GM12878 (cell line): ENCODE data around the gene NES. TPM values are rescaled to one million over a fixed set of nuclear protein-coding genes. Genes with fewer than 3 reads are reported as not detected.

Source experiments
- ATAC-seq: fragments of 200-7000 bp; cut with Tn5 transposase; 3 replicates; pipeline ENCODE4 v1.9.1; 2020; ENCODE audit warnings: mild to moderate bottlenecking, moderate library complexity
- BruUV-seq: library from RNA; stranded (reverse); fragments of 400-500 nt; replicated peaks from 2 replicates; lab custom pipeline; 2021; lab: Mats Ljungman, UMichigan
- CTCF ChIA-PET: fragments of 300-600 bp; sonication (Branson Sonifier 250); formaldehyde crosslinking; extraction: SDS; loops from one replicate; lab custom pipeline; 2021; ENCODE audit warnings: inconsistent platforms; lab: Yijun Ruan, JAX
- POLR2A ChIA-PET: fragments of 350-600 bp; formaldehyde crosslinking; extraction: SDS; loops from one replicate; lab custom pipeline; 2021; ENCODE audit warnings: inconsistent platforms; lab: Charles Lee
- RAD21 ChIA-PET: fragments of 300-600 bp; sonication (Branson Sonifier 250); formaldehyde crosslinking; loops from one replicate; lab custom pipeline; 2023; ENCODE audit warnings: antibody characterized with exemption; ENCODE audit not compliant: unreplicated experiment; lab: Charles Lee
- SMC1A ChIA-PET: fragments of 300-600 bp; sonication (Branson Sonifier 250); formaldehyde crosslinking; loops from one replicate; lab custom pipeline; 2023; ENCODE audit not compliant: unreplicated experiment, uncharacterized antibody; lab: Charles Lee
- DNase-seq: peaks from one replicate; pipeline ENCODE4 v3.0.0-alpha.2; 2011; ENCODE audit warnings: low read depth, low spot score
- FAIRE-seq: peaks from 3 replicates; lab custom pipeline; 2011; peaks lifted over from hg19 to GRCh38; lab: Jason Lieb, UNC
- H2AFZ ChIP-seq: 2 replicates; pipeline ENCODE4 v1.6.0; 2011; ENCODE audit warnings: low read depth, low read length, control low read depth; ENCODE audit not compliant: control insufficient read depth
- H3K27ac ChIP-seq: 2 replicates; pipeline ENCODE4 v1.5.1; 2011; ENCODE audit warnings: control low read depth; ENCODE audit not compliant: control insufficient read depth, insufficient read depth
- H3K27me3 ChIP-seq, 2 experiments: replicated peaks in 1 of 2; 2 replicates each; pipeline versions ENCODE4 v1.6.0 to v1.6.1; 2011; ENCODE audit warnings: low read length in 1 of 2; ENCODE audit not compliant: control insufficient read depth in 2 of 2, insufficient read depth in 2 of 2
- H3K36me3 ChIP-seq, 2 experiments: 2 replicates each; pipeline ENCODE4 v1.5.1; 2011; ENCODE audit warnings: low read length in 1 of 2; ENCODE audit not compliant: control insufficient read depth in 2 of 2, insufficient read depth in 2 of 2
- H3K4me1 ChIP-seq: 2 replicates; pipeline ENCODE4 v1.6.1; 2011; ENCODE audit warnings: mild to moderate bottlenecking, low read length, moderate library complexity, mixed read lengths; ENCODE audit not compliant: control insufficient read depth, insufficient read depth
- H3K4me2 ChIP-seq: 2 replicates; pipeline ENCODE4 v1.6.0; 2011; ENCODE audit warnings: control low read depth; ENCODE audit not compliant: control insufficient read depth, insufficient read depth
- H3K4me3 ChIP-seq: fragments of 200-600 bp; sonication (generic); 2 replicates; pipeline ENCODE4 v1.5.1; 2016
- H3K79me2 ChIP-seq: 2 replicates; pipeline ENCODE4 v1.6.0; 2011; ENCODE audit warnings: low read length; ENCODE audit not compliant: control insufficient read depth, insufficient read depth
- H3K9ac ChIP-seq: 2 replicates; pipeline ENCODE4 v1.8.0; 2011; ENCODE audit warnings: low read length, control low read depth, mixed read lengths; ENCODE audit not compliant: control insufficient read depth, insufficient read depth
- H3K9me3 ChIP-seq: replicated peaks from 3 replicates; pipeline ENCODE4 v1.5.1; 2011; ENCODE audit warnings: mild to moderate bottlenecking, low read length; ENCODE audit not compliant: control insufficient read depth, insufficient read depth
- H4K20me1 ChIP-seq: 2 replicates; pipeline ENCODE4 v1.6.0; 2011; ENCODE audit not compliant: control insufficient read depth, insufficient read depth
- ATF7 ChIP-seq: fragments of 450-650 bp; IDR thresholded peaks from 2 replicates; pipeline ENCODE4 v1.6.1; 2016; ENCODE audit warnings: low read depth, mild to moderate bottlenecking
- BCL3 ChIP-seq: IDR thresholded peaks from 2 replicates; pipeline ENCODE4 v1.6.1; 2011; ENCODE audit warnings: borderline replicate concordance, low read depth, mild to moderate bottlenecking, moderate library complexity, low read length; ENCODE audit not compliant: insufficient read depth, poor library complexity, severe bottlenecking
- CBX5 ChIP-seq: sonication (generic); IDR thresholded peaks from 2 replicates; pipeline ENCODE4 v1.6.1; 2016; ENCODE audit warnings: low read depth, moderate library complexity, mild to moderate bottlenecking, inconsistent platforms
- CEBPB ChIP-seq, 2 experiments: fragments of 150-350 bp in 1 of 2; IDR thresholded peaks; 2 replicates each; pipeline ENCODE4 v1.6.1; 2012 to 2014; ENCODE audit warnings: low read depth in 2 of 2, low read length in 2 of 2, borderline replicate concordance in 1 of 2, inconsistent platforms in 1 of 2
- CTCF ChIP-seq, 3 experiments: IDR thresholded peaks in 2 of 3; conservative IDR thresholded peaks in 1 of 3; 2 replicates each; pipeline ENCODE4 v1.5.1; 2011; ENCODE audit warnings: low read depth in 3 of 3, low read length in 3 of 3, mild to moderate bottlenecking in 3 of 3, control low read depth in 2 of 3, moderate library complexity in 2 of 3, inconsistent platforms in 1 of 3, mixed read lengths in 1 of 3; ENCODE audit not compliant: control insufficient read depth in 2 of 3, insufficient read depth in 1 of 3; ENCODE audit errors: extremely low read depth in 1 of 3
- EED ChIP-seq: sonication (generic); IDR thresholded peaks from 2 replicates; pipeline ENCODE4 v1.6.1; 2016; ENCODE audit warnings: antibody characterized with exemption, low read depth
- EGR1 ChIP-seq, 2 experiments: IDR thresholded peaks; 1 replicate in 1 of 2; 2 replicates in 1 of 2; pipeline ENCODE4 v1.6.1; 2011 to 2012; ENCODE audit warnings: low read depth in 2 of 2, low read length in 2 of 2, borderline replicate concordance in 1 of 2, mild to moderate bottlenecking in 1 of 2, moderate library complexity in 1 of 2
- JUNB ChIP-seq: IDR thresholded peaks from 2 replicates; pipeline ENCODE4 v1.6.1; 2016; ENCODE audit warnings: antibody characterized with exemption, mild to moderate bottlenecking
- SMAD1 ChIP-seq: fragments of 450-650 bp; IDR thresholded peaks from 2 replicates; pipeline ENCODE4 v1.6.1; 2018; ENCODE audit warnings: mild to moderate bottlenecking, low read depth; ENCODE audit not compliant: partially characterized antibody
- TARDBP ChIP-seq: IDR thresholded peaks from 2 replicates; pipeline ENCODE4 v1.6.1; 2016; ENCODE audit warnings: borderline replicate concordance
- WGBS: methylation state at CpG from one replicate; pipeline ENCODE4 v1.1.6; 2016; ENCODE audit warnings: low lambda C conversion rate; ENCODE audit not compliant: insufficient replicate concordance, insufficient coverage; ENCODE audit errors: missing lambda C conversion rate; 5-methylcytosine and 5-hydroxymethylcytosine counted together
- in situ Hi-C: fragments of 300-500 bp; cut with MboI; formaldehyde crosslinking; loops from 9 replicates; pipeline ENCODE4 v1.14.3; 2018; ENCODE audit warnings: mixed read lengths
- intact Hi-C: fragments of 100-400 bp; cut with micrococcal nuclease; formaldehyde crosslinking; loops from one replicate; pipeline ENCODE4 v1.14.2; 2022; ENCODE audit not compliant: unreplicated experiment
- polyA plus RNA-seq, 11 experiments: library from polyadenylated mRNA; depleted of rRNA in 4 of 11; unstranded in 6 of 11; stranded (reverse) in 5 of 11; fragments of >200 nt; fragmentation: Nextera tagmentation in 4 of 11; fragmentation: Illumina TruSeq in 1 of 11; extraction: Ambion mirVana in 4 of 11; extraction: Trizol in 1 of 11; gene quantifications; 1 replicate in 1 of 11; 2 replicates in 10 of 11; pipeline versions ENCODE4 v1.2.1 to v1.2.3, GENCODE V29; 2011 to 2016; ENCODE audit warnings: inconsistent platforms in 2 of 11, missing spikeins in 2 of 11, low read depth in 1 of 11
- total RNA-seq, 4 experiments: library from RNA; depleted of rRNA in 3 of 4; stranded (reverse); fragments of >200 nt in 3 of 4; fragmentation: Illumina TruSeq in 1 of 4; extraction: Trizol in 1 of 4; gene quantifications; 2 replicates each; pipeline versions ENCODE4 v1.2.1 to v1.2.3, GENCODE V29; 2013 to 2021

Gene NES
- total and polyA plus RNA-seq, 10 of the 15 experiments (the other 5 are each of a cell fraction or from before 2014, with no cell fraction given), result under 0.01 to 0.15 (median 0.02) TPM; not detected in 4

- no peak for TF ChIP-seq CTCF (IDR thresholded peaks at IDR 0.05 in 2 of 3, conservative IDR thresholded peaks at IDR 0.05 in 1 of 3; ENCODE audit: control insufficient read depth in 2 of 3, extremely low read depth in 1 of 3, insufficient read depth in 1 of 3, low read depth in 3 of 3, low read length in 3 of 3)
Measured at GRCh38 chr1:156675210-156676113, 1.7 kb downstream of the NES start (continued).

GRCh38 chr1:156673387-156674121, 3.7 kb downstream of the NES start:
- no peaks in the 10 kb centered on the region for H3K9me3 ChIP-seq
- ATAC-seq, result peak; percentile 40; the same call in 2 of the 3 replicates
- no peaks in the 10 kb centered on the region for H3K36me3 ChIP-seq
- H2AFZ ChIP-seq, result no peak overlapping the region
- H3K27me3 ChIP-seq, result peaks cover 16 to 18% of the 10 kb centered on the region in 2 experiments
- ChIA-PET RAD21 (interaction anchor here (0.7 to 1.5 kb wide), 2 partner anchors 8 to 52 kb away, joined by 3 to 7 read pairs; no protein-coding TSS in a partner anchor), POLR2A (interaction anchor here (0.6 kb wide), 1 partner anchor 28 kb away, joined by 5 read pairs; no protein-coding TSS in a partner anchor), SMC1A (interaction anchor here (1.1 kb wide), 1 partner anchor 13 kb away, joined by 5 read pairs; no protein-coding TSS in a partner anchor), CTCF (interaction anchor here (1.1 to 12.9 kb wide), 4 partner anchors 9 to 53 kb away, joined by 3 to 192 read pairs (median 5); no protein-coding TSS in a partner anchor)
- DNase-seq, result no peak
- no peak overlapping the region for H3K9ac ChIP-seq
- no peaks in the 10 kb centered on the region for H4K20me1 ChIP-seq
- intact Hi-C loops (no loop called here), in situ Hi-C loops (no loop called here)
- no TSS peak for BruUV-seq
- H3K4me1 ChIP-seq, result peaks cover 9% of the 10 kb centered on the region
- WGBS, result 31% methylated on average over 8 of the region's 8 CpGs
- no peak overlapping the region for H3K27ac ChIP-seq
- no peak for FAIRE-seq
- TF ChIP-seq CBX5, result no peak
- TF ChIP-seq BCL3, result no peak
- TF ChIP-seq EED, result no peak
- no peak for TF ChIP-seq TARDBP
- TF ChIP-seq CEBPB (IDR thresholded peaks at IDR 0.05; ENCODE audit: borderline replicate concordance in 1 of 2, low read depth in 2 of 2, low read length in 2 of 2), result no peak
- no peak for TF ChIP-seq SMAD1
- TF ChIP-seq EGR1 (IDR thresholded peaks at IDR 0.05; ENCODE audit: borderline replicate concordance in 1 of 2, low read depth in 2 of 2, low read length in 2 of 2), result 0 out of 3 replicates have a peak, but pooled peaks of 1 of the 2 experiments have one; percentile 13
- TF ChIP-seq JUNB, result no peak
- 0 out of 2 replicates have a peak, but pooled peaks have one; percentile 21 for TF ChIP-seq ATF7
- H3K4me2 ChIP-seq, result no peak overlapping the region
- H3K4me3 ChIP-seq, result no peak overlapping the region
- H3K79me2 ChIP-seq, result no peaks in the 10 kb centered on the region
